KOPT-K1 (cell line): ENCODE data around the gene TRPM7.

ENCODE experiments used
- H3K27ac ChIP-seq: fragments of 200-600 bp; sonication (generic); 2 replicates; pipeline ENCODE4 v1.5.1; 2016; ENCODE audit warnings: antibody characterized with exemption, mild to moderate bottlenecking, low read depth, low read length; ENCODE audit not compliant: poor library complexity, severe bottlenecking
- H3K36me3 ChIP-seq: fragments of 200-600 bp; sonication (generic); 2 replicates; pipeline ENCODE4 v1.5.1; 2017; ENCODE audit warnings: antibody characterized with exemption, mild to moderate bottlenecking, low read length, moderate library complexity; ENCODE audit not compliant: insufficient read depth
- H3K9me3 ChIP-seq: fragments of 200-600 bp; sonication (generic); 2 replicates; pipeline ENCODE4 v1.5.1; 2017; ENCODE audit warnings: antibody characterized with exemption, low read length, mild to moderate bottlenecking; ENCODE audit not compliant: insufficient read depth, poor library complexity, severe bottlenecking

Gene TRPM7

GRCh38 chr15:50562735-50563640, 123.6 kb downstream of the TRPM7 start:
- H3K27ac ChIP-seq = no peak overlapping the region
- no peaks in the 10 kb centered on the region for H3K9me3 ChIP-seq
- peaks cover 71% of the 10 kb centered on the region for H3K36me3 ChIP-seq

GRCh38 chr15:50558012-50558411, 128.6 kb downstream of the TRPM7 start:
- Histone ChIP-seq H3K36me3 (peaks cover 46% of the 10 kb centered on the region), H3K27ac (no peak overlapping the region), H3K9me3 (no peaks in the 10 kb centered on the region)

- no peaks in the 10 kb centered on the region for H3K9me3 ChIP-seq
- H3K27ac ChIP-seq = no peak overlapping the region
- peaks cover 34% of the 10 kb centered on the region for H3K36me3 ChIP-seq
Measured at GRCh38 chr15:50556642-50557371, 129.8 kb downstream of the TRPM7 start.

GRCh38 chr15:50552238-50552637, 134.4 kb downstream of the TRPM7 start:
- Histone ChIP-seq H3K27ac (no peak overlapping the region), H3K36me3 (no peaks in the 10 kb centered on the region), H3K9me3 (no peaks in the 10 kb centered on the region)

GRCh38 chr15:50549326-50549725, 137.3 kb downstream of the TRPM7 start:
- no peak overlapping the region for H3K27ac ChIP-seq
- H3K9me3 ChIP-seq = no peaks in the 10 kb centered on the region
- H3K36me3 ChIP-seq = no peaks in the 10 kb centered on the region

GRCh38 chr15:50546566-50546965, 140.0 kb downstream of the TRPM7 start, which contains the start of gene USP50:
TSS of gene USP50 (minus strand) at chr15:50546666. CDS start at chr15:50546525, 141 bp downstream.
- Histone ChIP-seq H3K36me3 (no peaks in the 10 kb centered on the region), H3K9me3 (no peaks in the 10 kb centered on the region), H3K27ac (no peak within 1 kb of the TSS)

- Histone ChIP-seq H3K27ac (no peak overlapping the region), H3K36me3 (no peaks in the 10 kb centered on the region), H3K9me3 (no peaks in the 10 kb centered on the region)
Measured at GRCh38 chr15:50544368-50544767, 142.2 kb downstream of the TRPM7 start.

- no peak overlapping the region for H3K27ac ChIP-seq
- H3K9me3 ChIP-seq = no peaks in the 10 kb centered on the region
- no peaks in the 10 kb centered on the region for H3K36me3 ChIP-seq
Measured at GRCh38 chr15:50543556-50543955, 143.0 kb downstream of the TRPM7 start.

- no peaks in the 10 kb centered on the region for H3K36me3 ChIP-seq
- no peak overlapping the region for H3K27ac ChIP-seq
- no peaks in the 10 kb centered on the region for H3K9me3 ChIP-seq
Measured at GRCh38 chr15:50542887-50543210, 143.7 kb downstream of the TRPM7 start.

GRCh38 chr15:50531766-50532165, 154.8 kb downstream of the TRPM7 start:
- Histone ChIP-seq H3K36me3 (no peaks in the 10 kb centered on the region), H3K27ac (no peak overlapping the region), H3K9me3 (peaks cover 5% of the 10 kb centered on the region)

GRCh38 chr15:50531163-50531562, 155.4 kb downstream of the TRPM7 start:
- H3K27ac ChIP-seq = no peak overlapping the region
- H3K9me3 ChIP-seq = peaks cover 5% of the 10 kb centered on the region
- H3K36me3 ChIP-seq = no peaks in the 10 kb centered on the region

GRCh38 chr15:50523851-50524251, 162.7 kb downstream of the TRPM7 start:
- H3K27ac ChIP-seq = no peak overlapping the region
- H3K9me3 ChIP-seq = no peaks in the 10 kb centered on the region
- H3K36me3 ChIP-seq = no peaks in the 10 kb centered on the region

- Histone ChIP-seq H3K27ac (no peak overlapping the region), H3K36me3 (no peaks in the 10 kb centered on the region), H3K9me3 (no peaks in the 10 kb centered on the region)
Measured at GRCh38 chr15:50519740-50520425, 166.7 kb downstream of the TRPM7 start.

- H3K36me3 ChIP-seq = no peaks in the 10 kb centered on the region
- no peak overlapping the region for H3K27ac ChIP-seq
- H3K9me3 ChIP-seq = no peaks in the 10 kb centered on the region
Measured at GRCh38 chr15:50513001-50513400, 173.6 kb downstream of the TRPM7 start.
